ENCODE results near the gene GPD1L.

The GPD1L gene

GRCh38 chr3:32140943-32141342 lies 34.5 kb downstream of the GPD1L start:
- no peak for TF ChIP-seq CTCF (IDR thresholded peaks at IDR 0.05; ENCODE audit: borderline replicate concordance, control extremely low read depth, extremely low read depth, insufficient read depth, missing control alignments)
- DNase-seq (ENCODE audit: low spot score): no peak
- in situ Hi-C loops (cut with MboI; ENCODE audit: low sequenced_read_pairs, unreplicated experiment): no loop called here

- DNase-seq (ENCODE audit: low spot score): peak; percentile 63
- TF ChIP-seq CTCF (IDR thresholded peaks at IDR 0.05; ENCODE audit: borderline replicate concordance, control extremely low read depth, extremely low read depth, insufficient read depth, missing control alignments): peak; percentile 65
- in situ Hi-C loops (cut with MboI; ENCODE audit: low sequenced_read_pairs, unreplicated experiment): no loop called here
Measured at GRCh38 chr3:32143849-32144757, 37.7 kb downstream of the GPD1L start.

GRCh38 chr3:32146746-32147211 lies 40.4 kb downstream of the GPD1L start:
- no peak for DNase-seq (ENCODE audit: low spot score)
- in situ Hi-C loops (cut with MboI; ENCODE audit: low sequenced_read_pairs, unreplicated experiment): no loop called here
- no peak for TF ChIP-seq CTCF (IDR thresholded peaks at IDR 0.05; ENCODE audit: borderline replicate concordance, control extremely low read depth, extremely low read depth, insufficient read depth, missing control alignments)

- no peak for TF ChIP-seq CTCF (IDR thresholded peaks at IDR 0.05; ENCODE audit: borderline replicate concordance, control extremely low read depth, extremely low read depth, insufficient read depth, missing control alignments)
- DNase-seq (ENCODE audit: low spot score): no peak
- in situ Hi-C loops (cut with MboI; ENCODE audit: low sequenced_read_pairs, unreplicated experiment): no loop called here
Measured at GRCh38 chr3:32147509-32147908, 41.1 kb downstream of the GPD1L start.

GRCh38 chr3:32147933-32148332 lies 41.5 kb downstream of the GPD1L start:
- no peak for TF ChIP-seq CTCF (IDR thresholded peaks at IDR 0.05; ENCODE audit: borderline replicate concordance, control extremely low read depth, extremely low read depth, insufficient read depth, missing control alignments)
- in situ Hi-C loops (cut with MboI; ENCODE audit: low sequenced_read_pairs, unreplicated experiment): no loop called here
- DNase-seq (ENCODE audit: low spot score): no peak

- TF ChIP-seq CTCF (IDR thresholded peaks at IDR 0.05; ENCODE audit: borderline replicate concordance, control extremely low read depth, extremely low read depth, insufficient read depth, missing control alignments): no peak
- no peak for DNase-seq (ENCODE audit: low spot score)
Measured at GRCh38 chr3:32148351-32148750, 41.9 kb downstream of the GPD1L start.

More at GRCh38 chr3:32148351-32148750, 41.9 kb downstream of the GPD1L start:
- in situ Hi-C loops (cut with MboI; ENCODE audit: low sequenced_read_pairs, unreplicated experiment): no loop called here

All from GM13976 (cell line).